ENCODE data around the gene DNM2.

Gene DNM2

DNA sequence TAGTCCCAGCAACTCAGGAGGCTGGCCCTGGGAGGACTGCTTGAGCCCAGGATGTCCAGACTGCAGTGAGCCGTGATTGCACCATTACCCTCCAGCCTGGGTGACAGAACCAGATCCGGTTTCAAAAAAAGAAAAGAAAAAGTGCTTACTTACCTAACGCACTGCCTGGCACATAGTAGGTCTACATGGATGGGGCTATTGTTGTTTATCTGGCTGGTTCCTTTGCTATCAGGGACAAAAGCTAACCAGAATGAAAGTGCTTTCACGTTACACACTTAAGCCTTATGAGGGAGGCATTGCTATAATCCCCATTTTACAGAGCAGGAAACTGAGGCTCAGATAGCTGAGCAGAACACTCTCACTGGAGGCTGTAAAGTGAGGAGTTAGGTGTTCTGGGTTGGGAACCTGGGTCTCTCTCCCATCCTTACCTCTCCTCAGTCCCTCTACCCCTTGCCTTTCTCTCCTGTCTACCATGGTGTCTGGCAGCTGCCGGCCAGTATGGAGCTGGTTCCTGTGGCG, 2.8 kb downstream of the DNM2 start:
- no peaks in the 10 kb centered on the region for H3K9me3 Mint-ChIP-seq
- no peak overlapping the region for H3K27ac Mint-ChIP-seq
- intact Hi-C loops (cut with micrococcal nuclease) = no loop called here
- peaks cover 60% of the 10 kb centered on the region for H3K36me3 Mint-ChIP-seq (ENCODE audit: low read depth)
- H3K4me1 Mint-ChIP-seq (ENCODE audit: low read depth) = peaks cover 70% of the 10 kb centered on the region
- H3K4me3 Mint-ChIP-seq = no peak overlapping the region
- H3K27me3 Mint-ChIP-seq = no peaks in the 10 kb centered on the region

DNA sequence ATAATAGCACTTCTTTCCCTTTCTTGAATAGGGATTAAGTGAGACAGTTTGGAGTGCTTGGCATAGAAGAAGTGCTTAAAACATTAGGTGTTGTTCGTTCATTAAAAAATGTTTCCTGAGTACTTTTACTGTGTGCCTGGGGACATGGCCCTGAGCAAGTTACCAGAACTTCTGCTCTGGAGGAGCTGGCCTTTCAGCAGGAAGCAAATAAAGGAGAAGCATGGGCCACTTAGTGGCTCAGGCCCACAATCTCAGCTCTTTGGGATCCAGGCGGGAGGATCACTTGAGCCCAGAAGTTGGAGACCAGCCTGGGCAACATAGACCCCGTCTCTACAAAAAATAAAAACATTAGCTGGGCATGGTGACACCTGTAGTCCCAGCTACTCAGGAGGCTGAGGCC, 5.7 kb downstream of the DNM2 start:
- Mint-ChIP-seq H3K4me1 (ENCODE audit: low read depth) (peaks cover 85% of the 10 kb centered on the region), H3K9me3 (no peaks in the 10 kb centered on the region), H3K4me3 (no peak overlapping the region), H3K27ac (peak overlapping the region; percentile 50), H3K36me3 (ENCODE audit: low read depth) (peaks cover 73% of the 10 kb centered on the region), H3K27me3 (no peaks in the 10 kb centered on the region)
- intact Hi-C loops (cut with micrococcal nuclease) = no loop called here

DNA sequence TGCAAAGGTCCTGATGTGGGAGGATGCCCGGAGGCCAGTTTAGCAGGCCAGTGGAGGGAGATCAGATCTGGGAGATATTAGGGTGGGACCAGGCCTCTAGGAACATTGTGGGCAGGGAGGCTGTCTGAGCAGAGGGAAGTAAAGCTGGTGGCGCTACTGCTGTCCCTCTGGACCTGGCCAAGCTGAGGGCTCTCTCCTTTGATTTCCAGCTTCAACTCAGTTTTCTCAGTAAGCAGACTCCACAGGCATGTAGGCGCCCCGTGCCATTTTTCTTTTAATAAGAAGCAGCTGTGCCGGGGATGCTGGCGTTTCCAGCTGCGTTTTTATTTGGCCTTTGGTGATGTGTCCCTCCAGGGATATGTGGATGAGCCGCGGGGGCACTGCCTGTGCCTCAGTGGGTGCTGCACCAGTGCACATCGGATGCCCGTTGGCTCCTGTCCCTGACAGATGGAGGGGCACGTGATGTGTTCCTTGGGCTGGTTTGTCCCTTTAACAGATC, 6.7 kb downstream of the DNM2 start:
- peaks cover 66% of the 10 kb centered on the region for H3K36me3 Mint-ChIP-seq (ENCODE audit: low read depth)
- no peaks in the 10 kb centered on the region for H3K27me3 Mint-ChIP-seq
- H3K27ac Mint-ChIP-seq = peak overlapping the region; percentile 50
- peaks cover 86% of the 10 kb centered on the region for H3K4me1 Mint-ChIP-seq (ENCODE audit: low read depth)
- intact Hi-C loops (cut with micrococcal nuclease) = no loop called here
- no peaks in the 10 kb centered on the region for H3K9me3 Mint-ChIP-seq
- no peak overlapping the region for H3K4me3 Mint-ChIP-seq

DNA sequence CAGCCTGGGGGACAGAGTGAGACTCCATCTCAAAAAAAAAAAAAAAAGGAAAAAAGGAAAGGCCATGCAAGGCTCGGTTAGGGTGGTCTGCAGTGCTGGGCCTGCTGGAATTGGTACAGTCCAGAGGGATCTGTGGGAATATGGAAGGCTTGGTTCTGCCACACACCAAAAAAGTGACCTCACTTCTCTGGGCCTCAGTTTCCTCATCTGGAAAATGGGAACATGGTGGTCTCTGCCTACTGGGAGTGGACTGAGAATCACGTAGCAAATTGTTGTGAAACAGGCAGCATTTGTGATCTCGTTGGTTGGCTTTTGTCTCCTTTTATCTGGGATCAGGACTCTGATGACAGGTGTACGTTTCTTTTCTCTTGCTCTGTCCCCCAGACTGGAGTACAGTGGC, 7.5 kb downstream of the DNM2 start:
- intact Hi-C loops (cut with micrococcal nuclease) = no loop called here
- no peaks in the 10 kb centered on the region for H3K27me3 Mint-ChIP-seq
- H3K27ac Mint-ChIP-seq = peak overlapping the region; percentile 50
- H3K36me3 Mint-ChIP-seq (ENCODE audit: low read depth) = peaks cover 58% of the 10 kb centered on the region
- no peak overlapping the region for H3K4me3 Mint-ChIP-seq
- H3K9me3 Mint-ChIP-seq = no peaks in the 10 kb centered on the region
- H3K4me1 Mint-ChIP-seq (ENCODE audit: low read depth) = peaks cover 86% of the 10 kb centered on the region

DNA sequence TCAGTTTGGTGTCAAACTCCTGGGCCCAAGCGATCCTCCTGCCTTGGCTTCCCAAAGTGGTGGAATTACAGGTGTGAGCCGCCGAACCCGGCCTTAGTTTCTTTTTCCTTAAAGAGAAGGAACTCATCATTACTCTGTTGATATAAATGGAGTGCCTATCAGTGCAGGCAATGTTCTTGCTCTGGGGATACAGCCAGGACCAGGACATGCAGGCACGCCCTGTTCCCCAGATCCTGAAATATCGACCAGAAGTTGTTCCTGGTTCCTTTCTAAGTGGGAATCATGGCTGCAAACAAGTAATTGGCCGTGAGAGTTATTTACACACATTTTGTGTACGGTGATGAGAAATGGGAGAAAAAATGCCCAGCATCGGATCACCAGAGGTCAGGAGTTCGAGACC, 8.4 kb downstream of the DNM2 start:
- H3K36me3 Mint-ChIP-seq (ENCODE audit: low read depth) = peaks cover 50% of the 10 kb centered on the region
- no peaks in the 10 kb centered on the region for H3K9me3 Mint-ChIP-seq
- peak overlapping the region; percentile 68 for H3K27ac Mint-ChIP-seq
- H3K27me3 Mint-ChIP-seq = no peaks in the 10 kb centered on the region
- no peak overlapping the region for H3K4me3 Mint-ChIP-seq
- H3K4me1 Mint-ChIP-seq (ENCODE audit: low read depth) = peaks cover 90% of the 10 kb centered on the region
- intact Hi-C loops (cut with micrococcal nuclease) = no loop called here

DNA sequence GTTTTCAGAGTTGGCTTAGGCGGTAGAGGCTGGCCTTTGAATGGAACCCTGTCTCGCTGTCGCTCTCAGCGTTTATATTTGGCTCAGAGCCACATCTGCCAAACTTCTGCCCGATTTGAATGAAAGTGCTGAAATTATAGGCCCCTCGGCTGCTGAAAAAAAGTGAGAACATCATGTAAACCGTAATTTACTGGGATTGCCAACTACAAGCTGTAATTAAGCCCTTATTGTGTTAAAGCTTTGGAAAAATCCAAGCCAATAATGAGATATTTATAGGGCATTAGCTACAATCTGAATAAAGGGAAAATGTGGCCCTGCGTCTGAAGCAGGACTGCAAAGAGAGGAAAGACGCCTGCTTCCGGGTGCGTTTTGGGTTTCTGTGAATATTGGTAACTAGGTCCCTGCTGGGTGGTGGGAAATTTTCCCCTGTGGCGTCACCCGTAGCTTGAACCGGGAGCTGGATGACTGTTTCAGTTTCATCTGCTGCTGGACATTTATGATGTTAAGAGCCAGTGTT, 9.9 kb downstream of the DNM2 start:
- Mint-ChIP-seq H3K36me3 (ENCODE audit: low read depth) (peaks cover 46% of the 10 kb centered on the region), H3K4me1 (ENCODE audit: low read depth) (peaks cover 82% of the 10 kb centered on the region), H3K9me3 (no peaks in the 10 kb centered on the region), H3K27me3 (no peaks in the 10 kb centered on the region), H3K27ac (peak overlapping the region; percentile 68), H3K4me3 (no peak overlapping the region)
- intact Hi-C loops (cut with micrococcal nuclease) = no loop called here

DNA sequence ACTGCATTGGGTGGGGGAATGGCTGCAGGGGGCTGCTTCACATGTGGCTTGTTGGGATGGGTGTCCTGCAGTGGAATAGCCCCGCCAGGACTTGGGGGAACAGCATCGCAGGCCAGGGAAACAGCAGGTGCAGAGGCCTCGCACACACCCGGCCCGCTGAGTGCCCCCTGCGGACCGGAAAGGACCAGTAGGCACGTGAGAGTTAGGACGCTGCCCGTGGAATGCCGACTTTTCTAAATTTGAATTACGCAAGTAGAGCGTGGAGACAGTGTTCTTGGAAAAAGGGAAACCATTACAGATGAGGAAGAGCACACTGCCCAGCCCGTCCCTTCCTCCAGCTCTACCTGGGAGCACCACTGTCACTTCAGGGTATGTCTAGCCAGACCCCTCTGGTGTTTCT, 11.5 kb downstream of the DNM2 start:
- Mint-ChIP-seq H3K4me3 (peak overlapping the region; percentile 37), H3K9me3 (no peaks in the 10 kb centered on the region), H3K27me3 (no peaks in the 10 kb centered on the region), H3K36me3 (ENCODE audit: low read depth) (peaks cover 29% of the 10 kb centered on the region), H3K4me1 (ENCODE audit: low read depth) (peaks cover 66% of the 10 kb centered on the region), H3K27ac (peak overlapping the region; percentile 85)
- intact Hi-C loops (cut with micrococcal nuclease) = no loop called here

DNA sequence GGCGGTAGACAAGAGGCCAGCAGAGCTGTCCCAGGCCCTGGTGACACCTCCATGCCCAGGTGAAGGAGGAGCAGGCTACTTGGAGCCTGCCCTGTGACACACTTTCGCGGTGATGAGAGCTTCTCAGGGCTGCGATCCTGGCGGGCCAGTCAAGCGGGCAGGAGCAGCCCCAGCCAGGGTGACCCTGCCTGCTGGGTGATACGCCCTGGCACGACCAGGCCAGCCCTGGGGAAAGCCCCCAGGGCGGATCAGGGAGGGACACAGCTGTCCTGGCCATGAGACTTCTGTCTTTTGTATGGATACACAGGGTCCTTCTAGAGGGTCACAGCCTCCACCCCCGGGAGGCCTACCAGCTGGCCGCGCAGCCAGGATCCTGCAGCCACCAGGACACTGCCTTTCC, 13.1 kb downstream of the DNM2 start:
- H3K36me3 Mint-ChIP-seq (ENCODE audit: low read depth) = peaks cover 30% of the 10 kb centered on the region
- intact Hi-C loops (cut with micrococcal nuclease) = no loop called here
- H3K9me3 Mint-ChIP-seq = no peaks in the 10 kb centered on the region
- peak overlapping the region; percentile 51 for H3K4me3 Mint-ChIP-seq
- H3K27me3 Mint-ChIP-seq = no peaks in the 10 kb centered on the region
- H3K4me1 Mint-ChIP-seq (ENCODE audit: low read depth) = peaks cover 69% of the 10 kb centered on the region
- peak overlapping the region; percentile 85 for H3K27ac Mint-ChIP-seq

DNA sequence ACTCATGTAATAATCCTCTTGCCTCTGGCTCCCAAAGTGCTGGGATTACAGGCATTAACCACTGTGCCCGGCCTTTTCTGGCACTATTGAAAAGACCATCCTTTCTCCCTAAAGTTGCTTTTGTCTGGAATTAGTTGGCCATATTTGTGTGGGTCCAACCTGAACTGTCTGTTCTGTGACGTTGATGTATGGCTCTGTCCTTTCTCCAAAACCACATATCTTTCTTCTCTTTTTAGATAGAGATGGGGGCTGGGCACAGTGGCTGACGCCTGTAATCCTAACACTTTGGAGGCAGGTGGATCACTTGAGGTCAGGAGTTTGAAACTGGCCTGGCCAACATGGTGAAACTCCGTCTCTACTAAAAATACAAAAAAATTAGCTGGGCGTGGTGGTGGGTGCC, 17.9 kb downstream of the DNM2 start:
- no peaks in the 10 kb centered on the region for H3K9me3 Mint-ChIP-seq
- H3K36me3 Mint-ChIP-seq (ENCODE audit: low read depth) = peaks cover 33% of the 10 kb centered on the region
- H3K4me1 Mint-ChIP-seq (ENCODE audit: low read depth) = peaks cover 62% of the 10 kb centered on the region
- no peak overlapping the region for H3K4me3 Mint-ChIP-seq
- no peaks in the 10 kb centered on the region for H3K27me3 Mint-ChIP-seq
- peak overlapping the region; percentile 48 for H3K27ac Mint-ChIP-seq
- intact Hi-C loops (cut with micrococcal nuclease) = no loop called here

DNA sequence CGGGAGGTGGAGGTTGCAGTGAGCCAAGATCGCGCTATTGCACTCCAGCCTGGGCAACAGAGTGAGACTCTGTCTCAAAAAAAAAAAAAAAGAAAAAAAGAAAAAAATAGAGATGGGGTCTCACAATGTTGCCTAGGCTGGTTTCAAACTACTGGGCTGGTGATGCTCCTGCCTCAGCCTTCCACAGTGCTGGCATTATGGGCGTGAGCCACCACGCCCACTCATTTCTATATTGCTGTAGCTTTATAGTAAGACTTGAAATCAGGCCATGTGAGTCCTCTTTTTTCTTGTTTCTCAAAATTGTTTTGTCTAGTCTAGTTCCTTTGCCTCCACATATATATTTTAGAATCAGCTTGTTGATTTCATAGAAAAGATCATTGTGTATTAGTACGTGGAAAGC, 18.3 kb downstream of the DNM2 start:
- peaks cover 62% of the 10 kb centered on the region for H3K4me1 Mint-ChIP-seq (ENCODE audit: low read depth)
- H3K9me3 Mint-ChIP-seq = no peaks in the 10 kb centered on the region
- peak overlapping the region; percentile 48 for H3K27ac Mint-ChIP-seq
- intact Hi-C loops (cut with micrococcal nuclease) = no loop called here
- H3K36me3 Mint-ChIP-seq (ENCODE audit: low read depth) = peaks cover 33% of the 10 kb centered on the region
- H3K27me3 Mint-ChIP-seq = no peaks in the 10 kb centered on the region
- H3K4me3 Mint-ChIP-seq = no peak overlapping the region

DNA sequence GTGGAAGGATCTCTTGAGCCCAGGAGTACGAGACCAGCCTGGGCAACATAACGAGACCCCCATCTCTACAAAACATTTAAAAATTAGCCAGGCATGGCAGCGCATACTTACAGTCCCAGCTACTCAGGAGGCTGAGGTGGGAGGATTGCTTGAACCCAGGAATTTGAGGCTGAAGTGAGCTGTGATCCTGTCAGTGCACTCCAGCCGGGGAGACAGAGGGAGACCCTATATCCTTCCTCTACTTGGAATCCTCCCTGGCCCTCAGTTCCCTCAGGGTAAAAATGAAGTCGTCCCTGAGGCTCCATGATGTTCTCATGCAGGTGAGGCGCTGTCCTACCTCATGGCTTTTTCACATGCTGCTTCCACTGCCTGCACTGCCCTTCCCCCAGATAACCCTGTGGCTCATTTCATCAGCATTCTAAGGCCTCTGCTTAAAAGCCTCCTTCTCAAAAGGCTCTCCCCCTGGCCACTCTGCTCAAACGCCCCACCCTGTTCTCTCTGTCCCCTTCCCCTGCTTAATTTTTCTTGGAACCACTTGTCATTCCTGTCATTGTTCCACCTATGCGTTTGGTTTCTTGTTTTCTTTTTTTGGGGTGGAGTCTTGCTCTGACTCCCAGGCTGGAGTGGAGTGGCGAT, 19.2 kb downstream of the DNM2 start:
- Mint-ChIP-seq H3K4me1 (ENCODE audit: low read depth) (peaks cover 62% of the 10 kb centered on the region), H3K9me3 (no peaks in the 10 kb centered on the region), H3K27me3 (no peaks in the 10 kb centered on the region), H3K4me3 (no peak overlapping the region), H3K36me3 (ENCODE audit: low read depth) (peaks cover 33% of the 10 kb centered on the region), H3K27ac (peak overlapping the region; percentile 68)
- intact Hi-C loops (cut with micrococcal nuclease) = no loop called here

DNA sequence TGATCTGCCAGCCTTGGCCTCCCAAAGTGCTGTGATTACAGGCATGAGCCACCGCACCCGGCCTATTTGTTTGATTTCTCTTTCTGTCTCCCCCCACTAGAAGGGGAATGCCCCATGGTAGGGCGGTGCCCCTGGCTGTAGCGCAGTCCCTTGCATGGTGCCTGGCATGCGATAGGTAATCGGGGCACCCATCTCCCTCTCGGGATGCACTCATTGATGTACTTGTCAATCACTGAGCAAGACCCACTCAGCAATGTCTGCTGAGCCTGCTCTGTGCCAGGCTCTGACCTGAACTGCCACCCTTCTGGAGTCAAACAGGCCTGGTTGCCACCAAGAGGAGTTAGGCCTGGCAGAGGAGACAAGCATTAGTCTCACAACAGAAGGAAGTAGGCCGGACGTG, 19.8 kb downstream of the DNM2 start:
- Mint-ChIP-seq H3K4me3 (peak overlapping the region; percentile 28), H3K9me3 (no peaks in the 10 kb centered on the region), H3K27me3 (no peaks in the 10 kb centered on the region), H3K36me3 (ENCODE audit: low read depth) (peaks cover 33% of the 10 kb centered on the region), H3K4me1 (ENCODE audit: low read depth) (peaks cover 68% of the 10 kb centered on the region), H3K27ac (peak overlapping the region; percentile 68)
- intact Hi-C loops (cut with micrococcal nuclease) = no loop called here

DNA sequence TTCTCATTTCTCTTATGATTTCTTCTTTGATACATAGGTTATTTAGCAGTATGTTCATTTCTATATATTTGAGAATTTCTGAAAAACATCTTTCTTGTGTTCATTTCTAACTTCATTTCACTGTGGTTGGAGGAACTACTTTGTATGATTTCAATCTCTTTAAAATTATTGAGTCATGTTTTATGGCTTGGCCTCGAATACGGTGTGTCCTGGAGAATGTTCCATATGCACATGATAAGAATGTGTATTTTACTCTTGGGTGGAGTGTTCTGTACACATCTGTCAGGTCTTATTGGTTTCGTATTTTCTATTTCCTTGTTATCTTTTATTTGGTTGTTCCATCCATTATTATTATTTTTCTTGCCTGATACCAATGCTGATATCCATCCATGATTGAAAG, 22.9 kb downstream of the DNM2 start:
- Mint-ChIP-seq H3K4me1 (ENCODE audit: low read depth) (peaks cover 81% of the 10 kb centered on the region), H3K27ac (peak overlapping the region; percentile 5), H3K9me3 (no peaks in the 10 kb centered on the region), H3K27me3 (no peaks in the 10 kb centered on the region), H3K4me3 (no peak overlapping the region), H3K36me3 (ENCODE audit: low read depth) (peaks cover 35% of the 10 kb centered on the region)
- intact Hi-C loops (cut with micrococcal nuclease) = no loop called here

DNA sequence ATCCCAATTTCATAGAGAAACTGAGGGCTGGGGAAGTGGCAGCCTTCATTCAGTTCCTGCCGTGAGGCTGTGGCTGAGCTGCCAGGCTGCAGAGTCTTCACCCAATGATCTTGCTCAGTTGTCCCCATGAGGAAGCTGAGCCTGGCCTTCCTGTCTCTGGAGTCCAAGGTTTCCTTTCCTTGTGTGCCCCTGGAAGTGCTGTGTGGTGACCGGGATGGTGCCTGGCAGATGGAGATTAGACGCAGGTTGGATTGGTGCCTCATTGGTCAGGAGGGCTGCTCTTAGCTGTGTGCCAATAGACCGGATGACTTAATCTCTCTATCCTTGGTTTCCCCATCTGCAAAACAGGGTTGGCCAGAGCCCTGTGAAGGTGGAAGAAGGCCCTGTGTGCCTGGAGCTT, 24.6 kb downstream of the DNM2 start:
- Mint-ChIP-seq H3K9me3 (no peaks in the 10 kb centered on the region), H3K27me3 (no peaks in the 10 kb centered on the region), H3K4me1 (ENCODE audit: low read depth) (peaks cover 76% of the 10 kb centered on the region), H3K4me3 (no peak overlapping the region), H3K27ac (peak overlapping the region; percentile 34), H3K36me3 (ENCODE audit: low read depth) (peaks cover 21% of the 10 kb centered on the region)
- intact Hi-C loops (cut with micrococcal nuclease) = no loop called here
